Gastroesophageal sphincter (tissue), 4 donors: ENCODE results near the gene LDB2. TPM values are rescaled to one million over a fixed set of nuclear protein-coding genes. Genes with fewer than 3 reads are reported as not detected.

Experiments used
- ATAC-seq: fragments of 150-250 bp; one replicate; pipeline ENCODE4 v1.9.1; 2016; ENCODE audit warnings: mild to moderate bottlenecking, moderate library complexity
- H3K27ac ChIP-seq, 4 donors: fragments of 200-600 bp; sonication (generic) in 3 of 4; 1 replicate in 3 of 4; 2 replicates in 1 of 4; pipeline ENCODE4 v1.5.1; 2016 to 2019
- H3K27me3 ChIP-seq: fragments of 200-600 bp; sonication (generic); one replicate; pipeline ENCODE4 v1.5.1; 2019
- H3K36me3 ChIP-seq, 2 donors: fragments of 200-600 bp; sonication (generic); one replicate each; pipeline ENCODE4 v1.5.1; 2019; ENCODE audit warnings: control low read depth in 1 of 2
- H3K4me1 ChIP-seq, 3 donors: fragments of 200-600 bp; sonication (generic); 1 replicate in 2 of 3; 2 replicates in 1 of 3; pipeline ENCODE4 v1.5.1; 2016 to 2019; ENCODE audit warnings: control low read depth in 2 of 3
- H3K4me3 ChIP-seq, 2 donors: fragments of 200-600 bp; sonication (generic); one replicate each; pipeline ENCODE4 v1.5.1; 2019; ENCODE audit warnings: mild to moderate bottlenecking in 1 of 2, moderate library complexity in 1 of 2
- H3K9me3 ChIP-seq, 3 donors: fragments of 200-600 bp; sonication (generic); one replicate each; pipeline ENCODE4 v1.5.1; 2017 to 2019; ENCODE audit warnings: control low read depth in 2 of 3
- CTCF ChIP-seq, 4 experiments: fragments of 200-600 bp in 2 of 4; fragments of 450-650 bp in 2 of 4; sonication (generic) in 1 of 4; IDR thresholded peaks; one replicate each; pipeline ENCODE4 v1.5.1; 2017 to 2019; ENCODE audit warnings: antibody characterized with exemption in 4 of 4, mild to moderate bottlenecking in 2 of 4, moderate library complexity in 2 of 4
- EP300 ChIP-seq: sonication (generic); formaldehyde crosslinking; IDR thresholded peaks from one replicate; pipeline ENCODE4 v1.6.1; 2017; ENCODE audit warnings: antibody characterized with exemption, mild to moderate bottlenecking
- POLR2A ChIP-seq, 2 donors: fragments of 450-650 bp; IDR thresholded peaks; one replicate each; pipeline ENCODE4 v1.6.1; 2017; ENCODE audit warnings: antibody characterized with exemption in 2 of 2, mild to moderate bottlenecking in 2 of 2, moderate library complexity in 1 of 2
- POLR2AphosphoS5 ChIP-seq: sonication (generic); formaldehyde crosslinking; IDR thresholded peaks from one replicate; pipeline ENCODE4 v1.6.1; 2017; ENCODE audit warnings: antibody characterized with exemption
- WGBS, 2 donors: methylation state at CpG; one replicate each; pipeline ENCODE4 v1.1.5; 2018; ENCODE audit warnings: low coverage in 1 of 2; 5-methylcytosine and 5-hydroxymethylcytosine counted together
- total RNA-seq, 4 donors: library from RNA; depleted of rRNA; stranded (reverse); fragments of >200 nt; gene quantifications; one replicate each; pipeline ENCODE4 v1.1.0, GENCODE V29; 2016

The LDB2 gene
- total RNA-seq, 4 donors from 2014 or later: 23.6 to 29.6 (median 28.3) TPM

GRCh38 chr4:16608611-16609125 is 289.8 kb downstream of the LDB2 start:
- no peak overlapping the region for H3K27ac ChIP-seq
- H3K9me3 ChIP-seq: no peaks in the 10 kb centered on the region
- TF ChIP-seq POLR2AphosphoS5 (no peak), CTCF (IDR thresholded peaks at IDR 0.05) (no peak), EP300 (no peak), POLR2A (IDR thresholded peaks at IDR 0.05) (no peak)
- H3K36me3 ChIP-seq: no peaks in the 10 kb centered on the region
- ATAC-seq: no peak
- no peak overlapping the region for H3K4me3 ChIP-seq
- peaks cover 0 to 6% (median 0%) of the 10 kb centered on the region in 3 donors for H3K4me1 ChIP-seq
- H3K27me3 ChIP-seq: no peaks in the 10 kb centered on the region
- WGBS, 2 donors: 76 to 97% methylated on average over 5 to 7 of the region's 16 CpGs

GRCh38 chr4:16608123-16608522 is 290.3 kb downstream of the LDB2 start:
- no peak for ATAC-seq
- H3K27ac ChIP-seq: no peak overlapping the region
- H3K4me1 ChIP-seq: peaks cover 0 to 6% (median 0%) of the 10 kb centered on the region in 3 donors
- H3K4me3 ChIP-seq: no peak overlapping the region
- no peaks in the 10 kb centered on the region for H3K27me3 ChIP-seq
- no peaks in the 10 kb centered on the region for H3K9me3 ChIP-seq
- no peaks in the 10 kb centered on the region for H3K36me3 ChIP-seq
- 69 to 71% methylated on average over 4 to 5 of the region's 5 CpGs for WGBS, 2 donors
- no peak for TF ChIP-seq CTCF (IDR thresholded peaks at IDR 0.05)
- no peak for TF ChIP-seq EP300
- TF ChIP-seq POLR2AphosphoS5: no peak
- no peak for TF ChIP-seq POLR2A (IDR thresholded peaks at IDR 0.05)

- Histone ChIP-seq H3K27me3 (no peaks in the 10 kb centered on the region), H3K27ac (no peak overlapping the region), H3K9me3 (no peaks in the 10 kb centered on the region), H3K4me3 (no peak overlapping the region), H3K36me3 (no peaks in the 10 kb centered on the region), H3K4me1 (peaks cover 0 to 6% (median 0%) of the 10 kb centered on the region in 3 donors)
- no peak for TF ChIP-seq POLR2A (IDR thresholded peaks at IDR 0.05)
- no peak for TF ChIP-seq EP300
- no peak for TF ChIP-seq CTCF (IDR thresholded peaks at IDR 0.05)
- TF ChIP-seq POLR2AphosphoS5: no peak
- WGBS, 2 donors: 73 to 81% methylated on average over 7 of the region's 7 CpGs
- no peak for ATAC-seq
Measured at GRCh38 chr4:16607241-16608066, 291.0 kb downstream of the LDB2 start.

GRCh38 chr4:16606691-16607090 is 291.8 kb downstream of the LDB2 start:
- TF ChIP-seq POLR2A (IDR thresholded peaks at IDR 0.05) (no peak), EP300 (no peak), POLR2AphosphoS5 (no peak), CTCF (IDR thresholded peaks at IDR 0.05) (no peak)
- WGBS, 2 donors: 67 to 95% methylated on average over 2 of the region's 2 CpGs
- Histone ChIP-seq H3K9me3 (no peaks in the 10 kb centered on the region), H3K27ac (no peak overlapping the region), H3K27me3 (no peaks in the 10 kb centered on the region), H3K4me3 (no peak overlapping the region), H3K4me1 (peaks cover 0 to 6% (median 0%) of the 10 kb centered on the region in 3 donors), H3K36me3 (no peaks in the 10 kb centered on the region)
- no peak for ATAC-seq

- ATAC-seq: no peak
- H3K4me1 ChIP-seq: peaks cover 0 to 9% (median 0%) of the 10 kb centered on the region in 3 donors
- no peaks in the 10 kb centered on the region for H3K36me3 ChIP-seq
- H3K27me3 ChIP-seq: no peaks in the 10 kb centered on the region
- no peaks in the 10 kb centered on the region for H3K9me3 ChIP-seq
- no peak overlapping the region for H3K4me3 ChIP-seq
- TF ChIP-seq POLR2AphosphoS5: no peak
- TF ChIP-seq POLR2A (IDR thresholded peaks at IDR 0.05): no peak
- 90 to 96% methylated on average over 4 of the region's 4 CpGs for WGBS, 2 donors
- no peak overlapping the region for H3K27ac ChIP-seq
Measured at GRCh38 chr4:16603178-16603577, 295.3 kb downstream of the LDB2 start.
